AG04450 (cell line): ENCODE data around the gene LCN10. TPM values are rescaled to one million over a fixed set of nuclear protein-coding genes. Genes with fewer than 3 reads are reported as not detected.

Source experiments
- CTCF ChIA-PET: fragments of 300-600, 350-600 bp; formaldehyde crosslinking; extraction: SDS; loops from one replicate; lab custom pipeline; 2022; ENCODE audit warnings: antibody characterized with exemption, inconsistent platforms; lab: Charles Lee
- POLR2A ChIA-PET: fragments of 350-600 bp; formaldehyde crosslinking; extraction: SDS; loops from one replicate; lab custom pipeline; 2021; ENCODE audit warnings: antibody characterized with exemption, inconsistent platforms; lab: Yijun Ruan, JAX
- DNase-seq: peaks from one replicate; pipeline ENCODE4 v3.0.0-alpha.2; 2011; ENCODE audit warnings: low read depth, low spot score
- H3K27ac ChIP-seq: one replicate; pipeline ENCODE4 v1.5.1; 2012; ENCODE audit warnings: low read depth, low read length, control low read depth
- H3K27me3 ChIP-seq: one replicate; pipeline ENCODE4 v1.6.0; 2012; ENCODE audit warnings: low read length; ENCODE audit not compliant: control insufficient read depth, insufficient read depth
- H3K4me3 ChIP-seq: 2 replicates; pipeline ENCODE4 v1.5.1; 2011; ENCODE audit warnings: mild to moderate bottlenecking, low read depth, low read length, control low read depth
- H3K9me3 ChIP-seq: 2 replicates; pipeline ENCODE4 v1.5.1; 2012; ENCODE audit warnings: low read length; ENCODE audit not compliant: control insufficient read depth, insufficient read depth
- CTCF ChIP-seq: IDR thresholded peaks from 2 replicates; pipeline ENCODE4 v1.5.1; 2011; ENCODE audit warnings: low read depth, low read length, control low read depth, inconsistent platforms
- polyA plus RNA-seq: library from polyadenylated mRNA; depleted of rRNA; stranded (reverse); fragments of >200 nt; gene quantifications from 2 replicates; pipeline ENCODE4 v1.2.3, GENCODE V29; 2011

The LCN10 gene
- polyA plus RNA-seq, 1 experiment: not detected

DNA sequence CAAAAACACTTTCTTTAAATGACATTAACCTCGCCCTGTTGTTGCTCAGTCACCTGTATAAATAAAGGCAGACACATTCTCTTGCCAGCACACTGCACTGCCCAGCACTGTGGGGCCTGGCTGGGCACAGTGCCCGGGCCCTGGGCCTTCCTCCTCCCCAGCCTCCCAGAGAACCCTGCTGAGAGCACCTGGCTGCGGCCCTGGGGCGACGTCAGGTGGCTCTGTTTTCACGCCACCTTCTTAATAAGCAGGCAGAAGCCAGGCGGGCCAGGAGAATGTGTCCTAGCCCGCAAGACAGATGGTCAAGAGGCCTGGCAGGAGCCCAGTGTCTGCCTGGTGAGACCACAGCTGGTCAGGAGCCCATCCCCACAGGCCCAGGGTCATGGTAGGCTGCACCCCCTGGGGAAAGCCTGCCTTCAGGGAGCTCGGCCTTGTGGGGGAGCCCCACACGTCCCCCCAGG is 47.3 kb downstream of the LCN10 start:
- TF ChIP-seq CTCF: no peak
- peaks cover 14% of the 10 kb centered on the region for H3K27me3 ChIP-seq
- CTCF ChIA-PET: no interaction called here
- H3K4me3 ChIP-seq: no peak overlapping the region
- POLR2A ChIA-PET: no interaction called here
- no peaks in the 10 kb centered on the region; the same call in 1 of the 2 replicates for H3K9me3 ChIP-seq
- DNase-seq: no peak
- H3K27ac ChIP-seq: no peak overlapping the region

- ChIA-PET CTCF (no interaction called here), POLR2A (interaction anchor here (0.6 kb wide), 1 partner anchor 33 kb away, joined by 3 read pairs; no protein-coding TSS in a partner anchor)
- DNase-seq: no peak
- no peak for TF ChIP-seq CTCF
- Histone ChIP-seq H3K9me3 (no peaks in the 10 kb centered on the region; the same call in 1 of the 2 replicates), H3K27ac (no peak overlapping the region), H3K4me3 (no peak overlapping the region), H3K27me3 (peaks cover 10% of the 10 kb centered on the region)
Observed at GRCh38 chr9:136694872-136695247, 47.9 kb downstream of the LCN10 start.

GRCh38 chr9:136694163-136694871 is 48.4 kb downstream of the LCN10 start:
- peaks cover 10% of the 10 kb centered on the region for H3K27me3 ChIP-seq
- peak; percentile 72 for TF ChIP-seq CTCF
- no peak for DNase-seq
- no peak overlapping the region for H3K4me3 ChIP-seq
- no peaks in the 10 kb centered on the region; the same call in 1 of the 2 replicates for H3K9me3 ChIP-seq
- ChIA-PET POLR2A (interaction anchor here (0.6 kb wide), 1 partner anchor 34 kb away, joined by 3 read pairs; no protein-coding TSS in a partner anchor), CTCF (no interaction called here)
- no peak overlapping the region for H3K27ac ChIP-seq

- no peak overlapping the region for H3K27ac ChIP-seq
- no peak for DNase-seq
- POLR2A ChIA-PET: interaction anchor here (0.6 kb wide), 1 partner anchor 55 kb away, joined by 3 read pairs; no protein-coding TSS in a partner anchor
- H3K27me3 ChIP-seq: peaks cover 13% of the 10 kb centered on the region
- no peak overlapping the region for H3K4me3 ChIP-seq
- CTCF ChIA-PET: no interaction called here
- TF ChIP-seq CTCF: no peak
- no peaks in the 10 kb centered on the region; the same call in 1 of the 2 replicates for H3K9me3 ChIP-seq
Observed at GRCh38 chr9:136693490-136694162, 49.1 kb downstream of the LCN10 start.

- POLR2A ChIA-PET: interaction anchor here (0.6 kb wide), 1 partner anchor 55 kb away, joined by 3 read pairs; no protein-coding TSS in a partner anchor
- DNase-seq: no peak
- CTCF ChIA-PET: no interaction called here
- H3K9me3 ChIP-seq: no peaks in the 10 kb centered on the region; the same call in 1 of the 2 replicates
- H3K4me3 ChIP-seq: no peak overlapping the region
- H3K27ac ChIP-seq: no peak overlapping the region
- H3K27me3 ChIP-seq: peaks cover 13% of the 10 kb centered on the region
- no peak for TF ChIP-seq CTCF
Observed at GRCh38 chr9:136693135-136693489, 49.6 kb downstream of the LCN10 start.
